ENCODE results near the gene NBAS. TPM values are rescaled to one million over a fixed set of nuclear protein-coding genes. Genes with fewer than 3 reads are reported as not detected.

The NBAS gene
- total and polyA plus RNA-seq, 2 of the 4 experiments (the other 2 are of a cell fraction): 22.3 to 105 TPM

DNA sequence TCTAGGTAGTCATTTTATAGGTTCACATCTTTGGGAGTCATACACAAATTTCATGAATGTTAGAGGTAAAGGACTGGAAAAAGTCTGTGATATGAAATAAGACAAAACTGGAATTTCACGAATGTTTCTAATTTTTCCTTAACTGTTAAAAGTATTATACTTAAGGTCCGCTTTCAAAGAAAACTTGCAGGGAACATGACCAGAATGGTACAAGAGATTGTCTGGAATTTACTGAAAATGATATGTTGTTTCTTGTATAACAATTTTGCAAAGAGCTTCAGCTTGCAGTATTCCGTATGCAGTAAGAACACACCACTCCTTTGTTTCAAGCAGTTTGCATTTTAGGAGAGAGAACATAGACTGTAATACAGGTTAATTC is 32.2 kb upstream of the NBAS start:
- no peak for TF ChIP-seq MAZ (IDR thresholded peaks at IDR 0.05; ENCODE audit: borderline replicate concordance, low read depth, low read length)
- Histone ChIP-seq H3K9ac (ENCODE audit: low read depth, low read length) (no peak overlapping the region), H3K27ac (ENCODE audit: insufficient read depth, low read length) (no peak overlapping the region), H3K4ac (ENCODE audit: low read depth, low read length) (no peak overlapping the region), H2BK5ac (ENCODE audit: low read depth, low read length, poor library complexity, severe bottlenecking) (no peak overlapping the region), H3K23ac (ENCODE audit: low read depth, low read length) (no peak overlapping the region), H3K4me1 (ENCODE audit: control insufficient read depth, insufficient read depth, low read length) (no peaks in the 10 kb centered on the region), H3K9me1 (ENCODE audit: insufficient read depth, low read length) (peaks cover 5% of the 10 kb centered on the region; the same call in 1 of the 2 replicates), H2BK15ac (ENCODE audit: low read depth, low read length) (no peak overlapping the region), H2AK9ac (replicated peaks; ENCODE audit: low read depth, low read length, poor library complexity) (no peak overlapping the region), H2BK120ac (ENCODE audit: low read depth, low read length) (no peak overlapping the region), H4K91ac (ENCODE audit: insufficient read depth, low read depth, low read length) (no peak overlapping the region), H4K5ac (ENCODE audit: low read depth, low read length) (no peak overlapping the region), H3K4me3 (ENCODE audit: insufficient read depth, low read depth, low read length) (no peak overlapping the region), H3K14ac (replicated peaks; ENCODE audit: low read depth, low read length) (no peak overlapping the region), H3K18ac (ENCODE audit: low read depth, low read length) (no peak overlapping the region), H3K79me1 (ENCODE audit: low read depth in 1 of 2, low read length in 2 of 2) (peaks cover 14 to 28% of the 10 kb centered on the region in 2 experiments), H3K27me3 (ENCODE audit: control insufficient read depth, insufficient read depth, low read length) (no peaks in the 10 kb centered on the region), H3K56ac (ENCODE audit: extremely low read depth, insufficient read depth, low read length) (no peak overlapping the region), H3K4me2 (ENCODE audit: low read depth, low read length) (peak overlapping the region; percentile 62), H4K20me1 (ENCODE audit: insufficient read depth, low read length) (peaks cover 15% of the 10 kb centered on the region; the same call in 1 of the 2 replicates), H3K36me3 (ENCODE audit: control insufficient read depth, insufficient read depth, low read length) (peaks cover 13% of the 10 kb centered on the region), H4K8ac (ENCODE audit: low read depth in 2 of 2, low read length in 2 of 2) (no peak overlapping the region), H2BK20ac (ENCODE audit: low read depth, low read length) (no peak overlapping the region), H2AK5ac (ENCODE audit: low read depth, low read length) (no peak overlapping the region), H3K9me3 (ENCODE audit: control insufficient read depth, insufficient read depth, low read length) (no peaks in the 10 kb centered on the region), H2AFZ (replicated peaks; ENCODE audit: low read length, poor library complexity) (no peak overlapping the region)
- dilution Hi-C loops (cut with HindIII; ENCODE audit: low sequenced_read_pairs, unreplicated experiment): no loop called here
- intact Hi-C loops (cut with micrococcal nuclease): no loop called here
- no CpG with 5 or more reads among the region's 3 CpGs for WGBS, 2 experiments (ENCODE audit: extremely low coverage in 2 of 2, insufficient read length in 1 of 2)
- BruUV-seq (replicated peaks): TSS peak; percentile 45
- DNase-seq (no peak), ATAC-seq (ENCODE audit: low read depth) (no peak)
- POLR2A ChIA-PET (ENCODE audit: unreplicated experiment): no interaction called here
- in situ Hi-C loops (cut with MboI; ENCODE audit: low sequenced_read_pairs): loop anchor here (25.0 kb wide), 2 partner anchors 556 to 1081 kb away; no protein-coding TSS in a partner anchor
- CTCF ChIA-PET: interaction anchor here (0.5 to 0.6 kb wide), 2 partner anchors 94 to 774 kb away, joined by 3 to 5 read pairs; no protein-coding TSS in a partner anchor

Measured in IMR-90 (cell line).